AML-193 (cell line): ENCODE measurements around the gene ADCYAP1.
"Not testable (repeated sequence)": the region's sequence is repeated elsewhere in the genome, so short reads cannot be mapped to it uniquely, and the experiment has no call there.

ENCODE experiments used
- DNase-seq, 2 experiments: peaks; one replicate each; lab custom pipeline; 2025; lab: John Stamatoyannopoulos, UW

Gene ADCYAP1

GRCh38 chr18:904218-905090, at the start of gene ADCYAP1:
Gene ADCYAP1 (plus strand): TSS chr18:904871. CDS start chr18:905387, 516 bp downstream.
- no peak for DNase-seq

GRCh38 chr18:857986-858385, 46.7 kb upstream of the ADCYAP1 start:
- no peak for DNase-seq

GRCh38 chr18:864872-865273, 39.8 kb upstream of the ADCYAP1 start:
- peak; percentile 26 to 45 for DNase-seq

- DNase-seq: no peak
Observed at GRCh38 chr18:867257-867656, 37.4 kb upstream of the ADCYAP1 start.

DNA sequence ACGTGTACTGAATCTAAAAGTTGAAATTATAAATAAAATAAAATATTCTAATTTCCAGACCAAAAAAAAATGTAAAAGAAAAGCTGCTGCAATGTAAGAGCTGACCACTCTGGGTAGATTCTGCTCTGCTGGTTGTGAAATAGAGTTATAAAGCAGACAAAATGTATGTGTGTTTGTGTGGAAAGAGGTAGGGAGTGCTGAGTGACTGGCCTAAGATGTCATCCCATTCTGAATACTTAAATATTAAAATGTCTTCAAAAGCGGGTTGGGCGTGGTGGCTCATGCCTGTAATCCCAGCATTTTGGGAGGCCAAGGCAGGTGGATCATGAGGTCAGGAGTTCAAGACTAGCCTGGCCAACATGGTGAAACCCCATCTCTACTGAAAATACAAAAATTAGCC, 31.2 kb upstream of the ADCYAP1 start:
- not testable (repeated sequence) for DNase-seq

DNA sequence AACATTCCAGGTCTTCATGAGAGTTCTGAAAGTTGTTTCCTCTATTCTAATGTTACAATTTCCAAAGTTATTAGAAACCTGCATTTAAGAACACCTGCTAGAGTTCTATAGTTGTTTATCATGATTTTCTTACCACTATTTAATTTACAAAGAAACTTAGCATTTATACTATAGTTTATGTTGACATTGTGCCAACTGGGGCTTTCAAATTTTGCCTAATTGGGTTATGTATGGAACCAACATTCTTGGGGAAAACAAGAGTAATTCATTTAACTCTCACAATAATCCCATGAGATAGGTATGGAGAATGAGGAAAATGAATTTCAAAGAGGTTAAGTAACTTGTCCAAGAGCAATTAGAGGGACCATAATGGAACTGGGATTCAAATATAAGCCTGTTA, 28.8 kb upstream of the ADCYAP1 start:
- no peak for DNase-seq

GRCh38 chr18:877238-877637, 27.4 kb upstream of the ADCYAP1 start:
- no peak for DNase-seq

- DNase-seq: no peak
Observed at GRCh38 chr18:886076-886475, 18.6 kb upstream of the ADCYAP1 start.

DNA sequence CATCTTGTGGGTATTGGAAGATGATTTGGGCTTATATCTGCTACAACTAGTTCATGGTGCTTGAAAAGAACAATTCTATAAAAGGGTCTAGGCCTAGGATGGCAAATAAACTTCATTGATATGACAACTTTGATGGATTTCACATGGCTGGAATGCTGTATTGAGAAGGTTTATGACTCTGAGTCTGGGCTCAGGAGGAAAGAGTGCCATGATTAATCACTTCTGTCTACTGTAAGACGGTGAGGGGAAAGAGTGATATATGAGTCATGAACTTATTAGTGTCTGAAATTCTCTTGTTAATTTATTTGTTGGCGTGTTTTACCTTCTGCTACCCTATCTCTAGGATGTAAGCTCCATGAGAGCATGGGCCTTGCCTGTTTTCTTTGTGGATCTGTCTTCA, 17.0 kb upstream of the ADCYAP1 start:
- no peak for DNase-seq

GRCh38 chr18:892316-892715, 12.4 kb upstream of the ADCYAP1 start:
- no peak for DNase-seq

GRCh38 chr18:896315-896714, 8.4 kb upstream of the ADCYAP1 start:
- no peak for DNase-seq

DNA sequence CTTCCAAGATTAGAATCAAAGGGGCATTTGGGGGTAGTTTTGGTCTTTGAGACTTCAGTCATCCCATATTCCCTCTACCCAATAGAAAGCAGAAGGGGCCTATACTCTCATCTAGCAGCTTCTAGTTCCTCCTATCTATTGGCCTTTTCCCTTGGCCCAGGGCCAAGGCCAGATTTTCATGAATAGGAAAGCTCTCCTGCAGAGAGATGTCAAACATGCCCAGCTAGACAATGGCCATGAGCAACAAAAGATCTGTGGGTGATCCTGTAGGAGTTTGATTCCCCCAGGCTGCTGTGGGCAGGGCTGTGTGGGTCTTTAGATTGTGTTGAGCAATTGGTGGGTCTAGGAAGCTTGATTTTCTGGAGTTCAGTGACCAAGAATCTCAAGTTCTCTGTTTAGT, 2.9 kb upstream of the ADCYAP1 start:
- DNase-seq: no peak

DNA sequence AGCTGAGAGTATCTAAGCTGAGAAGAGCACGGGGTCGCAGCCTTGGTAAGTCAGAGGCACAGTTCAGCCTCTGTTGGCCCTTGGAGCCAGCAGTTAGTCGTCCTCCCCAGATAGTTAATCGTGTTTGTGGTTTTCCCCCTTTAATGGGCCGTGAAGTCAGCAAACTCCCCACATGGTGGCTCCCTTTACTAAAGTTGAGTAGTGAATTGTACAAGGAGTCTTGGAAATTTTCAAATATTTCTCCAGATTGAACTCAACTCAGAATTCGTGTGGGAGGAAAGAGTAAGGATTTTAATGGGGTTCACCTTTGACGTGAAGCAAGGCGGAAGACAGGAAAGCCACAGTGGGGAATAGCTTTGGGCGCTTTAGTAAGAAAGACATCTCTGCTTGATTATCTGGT, 2.4 kb upstream of the ADCYAP1 start:
- no peak for DNase-seq

- DNase-seq: no peak
Observed at GRCh38 chr18:903701-904100, 970 bp upstream of the ADCYAP1 start.

GRCh38 chr18:905307-905947, 756 bp downstream of the ADCYAP1 start:
- DNase-seq: no peak

DNA sequence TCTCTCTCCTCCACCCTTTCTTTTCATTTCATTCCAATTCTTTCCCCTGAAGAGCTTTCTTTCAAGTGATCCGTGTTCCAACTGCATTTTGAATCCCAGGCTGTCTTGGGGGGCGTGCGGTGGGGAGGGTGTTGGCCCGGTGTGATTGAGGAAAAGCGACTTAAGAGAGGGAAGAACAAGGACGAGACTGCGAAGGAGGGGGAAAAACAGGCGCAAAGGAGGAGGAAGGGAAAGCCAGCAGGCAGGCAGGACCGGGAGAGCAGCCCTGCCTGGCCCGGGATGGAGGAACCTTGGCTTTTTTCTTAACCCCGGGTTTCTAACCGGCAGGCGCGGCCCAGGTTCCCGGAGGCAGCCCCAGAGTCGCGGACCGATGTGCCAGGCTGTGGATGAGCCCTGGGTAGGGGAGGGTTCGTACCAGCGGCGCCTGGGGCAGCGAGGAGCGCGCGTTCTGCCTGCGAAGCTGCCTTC, 1.3 kb downstream of the ADCYAP1 start:
- DNase-seq: no peak

DNA sequence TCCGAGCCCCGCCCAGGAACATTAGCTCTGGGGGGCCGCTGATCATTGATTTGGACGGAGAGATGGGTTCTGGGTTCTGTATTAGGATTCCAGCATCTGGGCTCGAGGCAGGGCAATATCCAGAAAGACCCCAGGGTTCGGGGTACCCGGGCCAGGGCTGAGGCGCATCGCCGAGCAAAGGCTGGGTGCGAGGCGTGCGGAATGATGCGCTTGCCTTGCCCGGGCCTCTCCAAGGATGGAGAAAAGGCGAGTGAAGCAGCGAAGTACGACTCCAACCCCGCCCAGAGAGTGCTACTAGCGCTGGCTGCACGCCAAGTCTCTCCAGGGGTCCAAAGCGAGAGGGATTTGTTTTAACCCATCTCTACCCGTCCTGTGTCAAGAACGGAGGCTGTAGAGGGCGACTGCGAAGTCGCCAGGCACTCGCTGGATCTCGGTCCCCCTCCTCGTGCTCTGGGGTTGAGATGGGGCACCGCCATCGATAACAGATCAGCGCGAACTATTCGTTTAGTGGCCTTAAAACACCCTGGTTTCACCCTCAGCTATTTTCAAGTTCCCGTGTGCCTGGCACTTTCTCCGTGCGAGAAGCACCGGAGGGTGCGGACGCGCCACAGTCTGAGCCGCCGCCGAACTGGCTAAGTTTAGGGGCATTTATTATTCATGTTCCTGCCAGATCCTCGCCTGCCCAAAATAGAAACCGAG, 1.9 kb downstream of the ADCYAP1 start:
- no peak for DNase-seq

GRCh38 chr18:907115-907884, 2.6 kb downstream of the ADCYAP1 start:
- DNase-seq: no peak

DNA sequence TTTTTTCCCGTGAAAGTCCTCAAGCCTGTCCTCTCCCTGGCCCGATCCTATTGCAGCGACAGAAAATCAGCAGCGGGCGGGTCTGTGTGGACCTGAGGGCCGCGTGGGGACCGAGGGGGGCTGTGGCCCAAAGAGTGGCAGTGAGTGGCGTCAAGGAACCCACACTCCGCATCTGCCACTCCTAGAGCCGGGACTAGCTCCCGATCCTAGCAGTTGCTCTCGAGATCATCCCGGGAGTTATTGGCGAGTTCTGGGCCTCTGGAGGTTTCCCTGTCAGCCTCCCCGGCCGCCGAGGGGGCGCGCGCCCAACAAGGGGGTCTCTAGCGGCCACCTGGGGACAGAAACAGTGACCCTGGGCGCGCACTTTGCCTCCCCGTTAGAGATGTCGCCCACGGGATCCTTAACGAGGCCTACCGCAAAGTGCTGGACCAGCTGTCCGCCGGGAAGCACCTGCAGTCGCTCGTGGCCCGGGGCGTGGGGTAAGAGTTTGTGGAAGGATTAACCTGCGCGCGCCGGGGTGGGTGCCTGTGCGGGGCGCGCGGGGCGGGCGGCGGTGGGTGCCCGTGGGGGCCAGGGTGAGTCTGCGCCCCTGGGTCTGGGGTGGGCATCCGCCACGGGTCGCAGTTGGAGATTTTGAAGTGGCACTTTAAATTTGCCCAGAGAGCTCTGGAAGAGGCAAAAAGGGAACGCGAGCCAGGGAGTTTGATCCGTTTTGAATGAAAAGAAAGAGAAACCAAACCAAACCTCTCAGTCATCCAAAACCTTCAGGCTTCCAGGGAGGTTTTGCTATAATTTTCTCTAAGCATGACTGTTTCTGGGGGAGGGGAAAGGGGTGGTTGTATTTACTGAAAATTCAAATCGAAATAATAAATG, 3.5 kb downstream of the ADCYAP1 start:
- DNase-seq: no peak

DNA sequence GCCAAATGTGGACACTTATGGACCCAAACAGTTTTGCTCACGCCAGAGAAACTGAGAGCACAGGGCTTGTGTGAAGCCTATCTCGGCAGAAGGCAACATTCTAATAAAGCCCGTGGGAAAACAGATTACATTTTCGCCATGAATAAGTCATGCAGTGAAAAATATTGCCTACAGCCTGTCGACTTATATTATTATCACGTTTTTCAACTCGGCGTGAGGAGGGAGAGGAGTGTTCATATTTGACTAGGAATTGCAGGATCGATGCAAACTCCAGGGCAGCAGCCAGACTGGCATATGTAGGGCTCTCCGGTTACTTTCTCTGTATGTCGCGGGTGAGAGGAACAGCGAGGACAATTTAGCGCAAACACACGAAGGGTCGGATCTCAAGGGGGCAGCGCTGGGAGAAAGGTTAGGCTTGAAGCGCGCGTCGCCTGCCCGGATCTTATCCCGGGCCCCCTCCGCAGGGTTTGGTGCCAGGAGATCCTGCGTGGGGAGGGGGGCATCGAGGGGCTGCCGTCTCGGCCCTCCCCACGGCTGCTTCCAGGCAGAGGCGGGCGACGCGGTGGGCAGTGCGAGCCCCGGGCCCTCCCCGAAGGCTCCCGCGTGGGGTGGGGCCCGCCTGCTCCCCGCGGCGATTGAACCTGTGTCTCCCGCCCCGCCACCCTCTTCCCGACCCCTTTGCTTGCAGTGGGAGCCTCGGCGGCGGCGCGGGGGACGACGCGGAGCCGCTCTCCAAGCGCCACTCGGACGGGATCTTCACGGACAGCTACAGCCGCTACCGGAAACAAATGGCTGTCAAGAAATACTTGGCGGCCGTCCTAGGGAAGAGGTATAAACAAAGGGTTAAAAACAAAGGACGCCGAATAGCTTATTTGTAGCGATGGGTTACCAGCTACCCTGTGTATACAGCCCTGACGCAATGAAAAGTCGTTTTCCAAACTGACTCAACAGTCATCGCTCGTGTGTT, 4.4 kb downstream of the ADCYAP1 start:
- no peak for DNase-seq
